Neural cell (in vitro differentiated cells): ENCODE measurements around the gene TAGAP. TPM values are rescaled to one million over a fixed set of nuclear protein-coding genes. Genes with fewer than 3 reads are reported as not detected.
A peak's percentile ranks its signal among the peaks of the same experiment; 100 is the strongest.

Experiments
- H2AFZ ChIP-seq: fragments of 200-600, 300-800 bp; sonication (generic), shearing (Covaris generic); 2 replicates; pipeline ENCODE4 v1.6.0; 2014; ENCODE audit warnings: low read depth, mild to moderate bottlenecking, antibody characterized with exemption, low read length, moderate library complexity
- H3F3A ChIP-seq: fragments of 200-600 bp; shearing (Covaris generic); 2 replicates; pipeline ENCODE4 v1.6.1; 2016; ENCODE audit warnings: mild to moderate bottlenecking, moderate library complexity, mixed read lengths, antibody characterized with exemption, low read length; ENCODE audit not compliant: insufficient read depth, poor library complexity, severe bottlenecking
- H3K27ac ChIP-seq: fragments of 200-600, 300-800 bp; sonication (generic), shearing (Covaris generic); 2 replicates; pipeline ENCODE4 v1.5.1; 2014; ENCODE audit warnings: mild to moderate bottlenecking, low read length, moderate library complexity
- H3K27me3 ChIP-seq: fragments of 300-800, 200-600 bp; sonication (generic), shearing (Covaris generic); 2 replicates; pipeline ENCODE4 v1.6.0; 2014; ENCODE audit warnings: mild to moderate bottlenecking, low read depth, low read length, moderate library complexity; ENCODE audit not compliant: insufficient read depth
- H3K36me3 ChIP-seq: fragments of 300-800, 200-600 bp; sonication (generic), shearing (Covaris generic); 2 replicates; pipeline ENCODE4 v1.5.1; 2014; ENCODE audit warnings: mild to moderate bottlenecking, antibody characterized with exemption, low read length, moderate library complexity; ENCODE audit not compliant: insufficient read depth
- H3K4me2 ChIP-seq: fragments of 300-800, 200-600 bp; sonication (generic), shearing (Covaris generic); 2 replicates; pipeline ENCODE4 v1.6.0; 2014; ENCODE audit warnings: mild to moderate bottlenecking, low read length
- H3K4me3 ChIP-seq: fragments of 300-800, 200-600 bp; sonication (generic), shearing (Covaris generic); 2 replicates; pipeline ENCODE4 v1.5.1; 2014; ENCODE audit warnings: mild to moderate bottlenecking, low read length, moderate library complexity
- H3K79me2 ChIP-seq: fragments of 200-600 bp; shearing (Covaris generic); replicated peaks from 2 replicates; pipeline ENCODE4 v1.6.0; 2014; ENCODE audit warnings: mild to moderate bottlenecking, low read length, moderate library complexity; ENCODE audit not compliant: insufficient read depth
- H3K9ac ChIP-seq: fragments of 300-800, 200-600 bp; sonication (generic), shearing (Covaris generic); 2 replicates; pipeline ENCODE4 v1.6.1; 2016; ENCODE audit warnings: mild to moderate bottlenecking, low read length, mixed read lengths
- H3K9me2 ChIP-seq: fragments of 200-600 bp; shearing (Covaris generic); 2 replicates; pipeline ENCODE4 v1.6.1; 2016; ENCODE audit warnings: mild to moderate bottlenecking, low read length, mixed read lengths; ENCODE audit not compliant: insufficient read depth
- H3K9me3 ChIP-seq: fragments of 200-600, 300-800 bp; sonication (generic), shearing (Covaris generic); 2 replicates; pipeline ENCODE4 v1.6.1; 2016; ENCODE audit warnings: mild to moderate bottlenecking, mixed run types, low read length, moderate library complexity, mixed read lengths
- H4K20me1 ChIP-seq: fragments of 200-600 bp; shearing (Covaris generic); 2 replicates; pipeline ENCODE4 v1.6.1; 2016; ENCODE audit warnings: mild to moderate bottlenecking, mixed run types; ENCODE audit not compliant: insufficient read depth
- CTCF ChIP-seq: fragments of 450-650 bp; IDR thresholded peaks from 2 replicates; pipeline ENCODE4 v1.5.1; 2014; ENCODE audit warnings: antibody characterized with exemption, mild to moderate bottlenecking, moderate library complexity; ENCODE audit not compliant: poor library complexity, severe bottlenecking
- EP300 ChIP-seq: fragments of 450-650 bp; conservative IDR thresholded peaks from 2 replicates; pipeline ENCODE4 v1.6.1; 2014; ENCODE audit warnings: antibody characterized with exemption, mild to moderate bottlenecking, moderate library complexity; ENCODE audit not compliant: poor library complexity, severe bottlenecking
- EZH2 ChIP-seq: fragments of 200-600, 300-800 bp; shearing (Covaris generic), sonication (generic); IDR thresholded peaks from 2 replicates; pipeline ENCODE4 v1.6.1; 2014; ENCODE audit warnings: antibody characterized with exemption, low read length, borderline replicate concordance, mild to moderate bottlenecking; ENCODE audit not compliant: insufficient read depth, poor library complexity, severe bottlenecking
- MXI1 ChIP-seq: fragments of 450-650 bp; conservative IDR thresholded peaks from 2 replicates; pipeline ENCODE4 v1.6.1; 2014; ENCODE audit warnings: antibody characterized with exemption, mild to moderate bottlenecking; ENCODE audit not compliant: poor library complexity, severe bottlenecking
- POLR2AphosphoS5 ChIP-seq: IDR thresholded peaks from 2 replicates; pipeline ENCODE4 v1.6.1; 2012
- RAD21 ChIP-seq: fragments of 450-650 bp; conservative IDR thresholded peaks from 2 replicates; pipeline ENCODE4 v1.6.1; 2014; ENCODE audit warnings: antibody characterized with exemption, mild to moderate bottlenecking, moderate library complexity
- SMC3 ChIP-seq: fragments of 450-650 bp; conservative IDR thresholded peaks from 2 replicates; pipeline ENCODE4 v1.6.1; 2014; ENCODE audit warnings: antibody characterized with exemption, mild to moderate bottlenecking, moderate library complexity; ENCODE audit not compliant: poor library complexity
- TAF1 ChIP-seq: IDR thresholded peaks from 2 replicates; pipeline ENCODE4 v1.6.1; 2012; ENCODE audit warnings: low read depth
- polyA plus RNA-seq: library from polyadenylated mRNA; depleted of rRNA; stranded (reverse); fragments of >200 nt; gene quantifications from 2 replicates; pipeline ENCODE4 v1.2.3, GENCODE V29; 2014
- TF ChIP-seq, protein P1 (sequence below): IDR thresholded peaks from 2 replicates; pipeline ENCODE4 v1.6.1; 2012; ENCODE audit warnings: borderline replicate concordance

The TAGAP gene
- polyA plus RNA-seq, 1 donor from 2014 or later = not detected

GRCh38 chr6:158999154-158999665 is 45.6 kb downstream of the TAGAP start:
- Histone ChIP-seq H3K27me3 (no peaks in the 10 kb centered on the region), H3K9me3 (no peaks in the 10 kb centered on the region), H3K9ac (peak overlapping the region; percentile 97), H3K36me3 (no peaks in the 10 kb centered on the region), H4K20me1 (no peaks in the 10 kb centered on the region), H3K79me2 (peaks cover 6% of the 10 kb centered on the region), H3K4me2 (peak overlapping the region; percentile 74), H3F3A (no peaks in the 10 kb centered on the region), H2AFZ (peak overlapping the region; percentile 96), H3K27ac (peak overlapping the region; percentile 98), H3K9me2 (no peaks in the 10 kb centered on the region), H3K4me3 (peak overlapping the region; percentile 91)
- no peak for TF ChIP-seq RAD21
- TF ChIP-seq MXI1 = no peak
- no peak for TF ChIP-seq EZH2
- no peak for TF ChIP-seq CTCF
- TF ChIP-seq, protein P1, sequence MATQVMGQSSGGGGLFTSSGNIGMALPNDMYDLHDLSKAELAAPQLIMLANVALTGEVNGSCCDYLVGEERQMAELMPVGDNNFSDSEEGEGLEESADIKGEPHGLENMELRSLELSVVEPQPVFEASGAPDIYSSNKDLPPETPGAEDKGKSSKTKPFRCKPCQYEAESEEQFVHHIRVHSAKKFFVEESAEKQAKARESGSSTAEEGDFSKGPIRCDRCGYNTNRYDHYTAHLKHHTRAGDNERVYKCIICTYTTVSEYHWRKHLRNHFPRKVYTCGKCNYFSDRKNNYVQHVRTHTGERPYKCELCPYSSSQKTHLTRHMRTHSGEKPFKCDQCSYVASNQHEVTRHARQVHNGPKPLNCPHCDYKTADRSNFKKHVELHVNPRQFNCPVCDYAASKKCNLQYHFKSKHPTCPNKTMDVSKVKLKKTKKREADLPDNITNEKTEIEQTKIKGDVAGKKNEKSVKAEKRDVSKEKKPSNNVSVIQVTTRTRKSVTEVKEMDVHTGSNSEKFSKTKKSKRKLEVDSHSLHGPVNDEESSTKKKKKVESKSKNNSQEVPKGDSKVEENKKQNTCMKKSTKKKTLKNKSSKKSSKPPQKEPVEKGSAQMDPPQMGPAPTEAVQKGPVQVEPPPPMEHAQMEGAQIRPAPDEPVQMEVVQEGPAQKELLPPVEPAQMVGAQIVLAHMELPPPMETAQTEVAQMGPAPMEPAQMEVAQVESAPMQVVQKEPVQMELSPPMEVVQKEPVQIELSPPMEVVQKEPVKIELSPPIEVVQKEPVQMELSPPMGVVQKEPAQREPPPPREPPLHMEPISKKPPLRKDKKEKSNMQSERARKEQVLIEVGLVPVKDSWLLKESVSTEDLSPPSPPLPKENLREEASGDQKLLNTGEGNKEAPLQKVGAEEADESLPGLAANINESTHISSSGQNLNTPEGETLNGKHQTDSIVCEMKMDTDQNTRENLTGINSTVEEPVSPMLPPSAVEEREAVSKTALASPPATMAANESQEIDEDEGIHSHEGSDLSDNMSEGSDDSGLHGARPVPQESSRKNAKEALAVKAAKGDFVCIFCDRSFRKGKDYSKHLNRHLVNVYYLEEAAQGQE = no peak
- TF ChIP-seq EP300 = no peak
- TF ChIP-seq TAF1 = no peak
- TF ChIP-seq POLR2AphosphoS5 = no peak
- TF ChIP-seq SMC3 = no peak

DNA sequence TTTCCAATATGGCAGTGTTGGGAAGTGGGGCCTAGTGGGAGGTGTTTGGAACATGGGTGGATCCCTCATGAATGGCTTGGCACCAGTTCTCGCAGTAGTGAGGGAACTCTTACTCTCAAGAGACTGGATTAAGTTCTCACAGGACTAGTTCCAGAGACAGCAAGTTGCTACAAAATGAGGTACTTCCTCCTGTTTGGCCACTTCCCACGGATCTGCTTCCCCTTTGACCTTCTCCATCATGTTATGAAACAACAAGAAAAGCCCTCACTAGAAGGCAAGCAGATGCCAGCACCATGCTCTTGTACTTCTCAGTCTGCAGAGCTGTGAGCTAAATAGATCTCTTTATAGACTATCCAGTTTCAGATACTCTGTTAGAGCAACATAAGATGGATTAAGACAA is 47.9 kb downstream of the TAGAP start:
- H3K4me2 ChIP-seq = no peak overlapping the region
- no peaks in the 10 kb centered on the region for H4K20me1 ChIP-seq
- no peaks in the 10 kb centered on the region for H3F3A ChIP-seq
- TF ChIP-seq EZH2 = no peak
- no peak for TF ChIP-seq CTCF
- no peak for TF ChIP-seq MXI1
- no peak for TF ChIP-seq EP300
- no peak for TF ChIP-seq TAF1
- no peak for TF ChIP-seq RAD21
- TF ChIP-seq SMC3 = no peak
- TF ChIP-seq, protein P1 = no peak
- no peak for TF ChIP-seq POLR2AphosphoS5
- H3K9me3 ChIP-seq = no peaks in the 10 kb centered on the region
- no peak overlapping the region for H2AFZ ChIP-seq
- H3K27ac ChIP-seq = no peak overlapping the region
- H3K79me2 ChIP-seq = peaks cover 6% of the 10 kb centered on the region
- H3K27me3 ChIP-seq = no peaks in the 10 kb centered on the region
- H3K36me3 ChIP-seq = peaks cover 5% of the 10 kb centered on the region
- no peaks in the 10 kb centered on the region for H3K9me2 ChIP-seq
- no peak overlapping the region for H3K9ac ChIP-seq
- H3K4me3 ChIP-seq = no peak overlapping the region
